GM18870 (cell line): ENCODE data around the gene PDE7B.

ENCODE experiments used
- ATAC-seq: cut with Tn5 transposase; IDR thresholded peaks from one replicate; pipeline ENCODE4 v1.9.1; 2021; ENCODE audit warnings: moderate library complexity; ENCODE audit not compliant: unreplicated experiment

PDE7B gene

DNA sequence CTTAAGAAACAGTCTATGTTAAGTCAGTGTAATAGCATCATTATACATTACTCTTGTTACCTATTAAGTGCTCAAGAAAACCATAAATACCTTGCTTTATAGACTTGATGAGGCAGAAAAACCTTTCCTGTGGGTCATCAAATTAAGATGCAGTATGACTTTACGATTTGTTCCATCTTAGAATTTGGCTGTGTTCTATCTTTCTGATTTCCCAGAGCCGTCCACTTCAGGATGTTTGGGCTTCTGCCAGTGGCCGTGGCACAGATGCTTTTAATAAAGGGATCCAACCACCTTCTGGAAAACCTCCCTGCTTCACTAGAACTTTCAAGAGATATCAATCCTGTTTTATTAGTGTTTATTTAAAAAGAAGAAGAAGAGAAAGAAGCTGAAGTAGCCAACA, 71.2 kb downstream of the PDE7B start:
- no peak for ATAC-seq

DNA sequence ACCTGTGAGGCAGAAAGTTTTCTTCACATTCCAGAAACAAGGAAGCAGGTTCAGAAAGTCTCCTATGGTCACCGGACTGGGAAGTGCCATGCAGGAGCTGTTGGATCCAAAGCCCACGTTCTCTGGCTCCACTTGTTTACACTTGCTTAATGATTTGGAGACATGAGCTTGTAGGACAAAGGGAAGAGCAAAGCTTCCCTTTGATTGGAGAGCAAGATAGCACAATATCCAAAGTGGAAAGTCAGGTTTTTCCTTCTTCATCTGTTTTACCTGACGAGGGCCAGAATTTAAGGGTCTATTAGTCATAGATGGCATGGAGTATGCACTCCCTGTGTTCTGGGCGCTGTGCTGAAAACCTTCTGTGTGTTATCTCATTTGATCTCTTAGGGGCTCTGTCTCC, 81.2 kb downstream of the PDE7B start:
- no peak for ATAC-seq

DNA sequence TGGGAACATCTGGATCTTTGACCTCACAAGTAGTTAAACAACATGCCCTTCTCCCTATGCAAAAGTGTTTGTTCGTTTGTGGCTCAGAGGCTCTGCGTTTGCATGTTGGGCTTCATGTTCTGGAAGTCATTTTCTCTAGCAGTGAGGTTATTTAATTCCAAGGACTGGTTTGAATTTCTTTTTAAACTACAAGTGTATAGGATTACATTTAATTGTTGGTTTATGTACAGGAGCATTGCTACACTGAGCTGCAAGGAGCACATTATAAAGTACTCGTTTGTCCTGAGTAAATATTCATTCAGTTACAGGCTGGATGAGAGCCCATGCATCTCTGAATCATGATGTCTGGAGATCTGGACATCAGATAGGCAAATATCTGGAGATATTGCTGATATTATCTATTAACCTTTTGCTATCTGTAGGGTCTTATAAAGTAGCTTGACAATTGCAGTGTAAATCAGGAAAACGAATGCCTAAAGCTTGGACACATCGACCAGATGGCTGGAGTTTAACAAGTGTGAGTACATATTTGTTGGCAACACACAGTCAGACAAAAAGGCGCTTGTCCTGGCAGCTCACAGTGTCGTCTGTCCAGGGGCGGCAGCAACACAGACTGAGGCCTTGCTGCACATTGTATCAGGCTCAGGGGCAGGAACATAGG, 84.6 kb downstream of the PDE7B start:
- no peak for ATAC-seq

DNA sequence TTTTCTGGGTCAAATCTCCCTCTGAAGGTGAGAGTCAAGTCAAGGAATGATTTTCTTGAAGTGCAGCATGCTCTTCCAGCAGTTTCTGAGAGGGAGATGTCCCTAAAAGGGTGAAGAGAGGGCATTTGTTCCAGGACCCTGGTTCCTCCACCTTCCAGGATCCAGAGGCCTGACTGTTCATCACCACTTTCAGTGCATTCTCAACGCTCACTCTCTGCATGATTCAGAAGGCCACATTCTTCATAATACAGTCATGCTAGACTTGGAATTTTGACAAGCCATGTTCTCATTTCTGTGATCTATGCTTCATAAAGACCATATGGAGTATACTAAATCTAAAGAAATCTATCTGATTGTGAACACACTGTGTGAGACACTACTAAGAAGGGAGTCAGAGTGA, 85.1 kb downstream of the PDE7B start:
- no peak for ATAC-seq

DNA sequence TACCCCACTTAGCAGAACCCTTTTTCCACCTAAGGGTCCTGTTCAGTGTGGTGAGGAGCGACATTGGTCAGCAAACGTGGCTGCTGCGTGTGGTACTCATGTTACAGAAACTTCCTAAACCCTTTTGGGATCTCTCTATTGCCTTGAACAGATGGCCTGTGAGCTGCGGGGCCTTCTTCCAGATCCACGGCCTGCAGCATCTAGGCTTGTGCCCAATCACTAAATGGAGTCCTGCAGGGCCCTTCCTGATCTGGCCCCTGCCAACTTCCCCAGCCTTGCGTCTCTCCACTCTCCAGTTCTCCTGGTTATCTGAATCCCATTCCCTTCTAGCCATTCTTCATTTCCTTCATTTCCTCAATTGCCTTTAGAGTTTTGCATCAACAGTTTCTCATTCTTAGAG, 85.6 kb downstream of the PDE7B start:
- no peak for ATAC-seq

DNA sequence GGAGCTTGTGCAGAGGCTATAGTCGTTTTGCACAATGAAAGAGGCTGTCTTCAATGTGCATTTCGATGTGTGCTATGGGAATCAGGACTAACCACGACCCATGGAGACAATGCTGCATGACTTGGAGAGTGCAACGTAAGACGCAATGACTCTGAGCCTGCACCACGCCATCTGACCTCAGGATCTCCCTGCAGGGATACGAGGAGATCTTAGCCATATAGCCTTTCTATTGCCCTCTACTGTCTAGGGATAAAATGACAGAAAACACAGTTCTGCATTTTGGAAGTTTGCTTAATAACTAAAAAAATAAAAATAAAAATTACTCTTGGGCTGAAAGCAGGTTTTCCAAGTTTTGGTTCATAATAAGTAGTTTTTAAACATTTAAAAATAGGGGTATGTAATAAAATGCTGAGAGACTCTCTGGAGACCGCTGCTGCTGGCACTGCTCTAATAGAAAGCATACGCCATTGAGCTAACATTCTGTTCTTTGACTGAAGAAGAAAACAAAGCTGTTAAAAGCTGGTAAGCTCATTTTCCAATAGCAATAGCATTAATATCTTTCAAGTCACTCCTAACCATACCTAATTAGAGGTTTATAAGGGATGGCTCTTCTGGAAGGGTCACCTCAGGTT, 87.2 kb downstream of the PDE7B start:
- ATAC-seq: no peak

DNA sequence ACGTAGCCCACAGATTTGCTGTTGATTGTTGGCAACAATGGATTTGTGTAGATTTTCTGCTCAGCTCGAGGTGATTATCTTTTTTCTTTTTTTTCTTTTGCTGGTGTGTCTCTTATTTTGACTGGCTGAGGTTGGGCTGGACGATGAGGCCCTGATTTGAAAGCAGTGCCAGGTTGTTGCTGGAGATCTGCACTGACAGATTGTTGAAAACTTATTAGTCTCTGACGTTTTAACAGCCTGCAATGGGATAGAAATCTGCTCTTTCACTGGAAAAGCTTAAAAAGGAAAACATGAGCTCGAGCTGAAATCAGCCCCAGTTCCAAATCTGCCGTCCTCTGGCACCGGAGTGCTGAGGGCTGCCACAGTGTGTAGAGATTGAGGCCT, 87.7 kb downstream of the PDE7B start:
- ATAC-seq: no peak

DNA sequence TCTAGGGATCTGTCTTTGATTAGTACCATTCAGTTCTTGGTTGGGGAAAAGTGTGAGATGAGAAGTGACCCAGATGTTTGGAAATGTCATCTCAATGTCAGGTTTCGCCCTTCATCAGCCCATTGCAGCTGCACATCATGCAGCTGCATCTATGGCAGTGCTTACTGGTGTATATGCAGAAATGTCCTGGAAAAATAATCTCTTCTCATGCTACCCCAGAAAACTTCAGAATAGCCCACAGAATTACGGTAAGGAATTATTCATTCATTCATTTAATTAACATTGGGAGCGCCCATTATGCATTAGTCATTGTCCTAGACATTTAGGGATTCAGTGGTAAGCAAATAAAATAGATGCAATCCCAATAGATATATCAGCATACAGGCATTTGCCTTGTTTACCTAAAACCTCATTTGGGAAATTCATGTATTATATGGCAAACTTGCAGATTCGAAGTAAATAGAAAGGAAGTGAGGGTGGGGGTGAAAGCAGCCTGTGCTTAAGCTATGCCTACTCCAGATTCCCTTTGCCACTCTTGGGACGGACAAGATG, 89.2 kb downstream of the PDE7B start:
- no peak for ATAC-seq

DNA sequence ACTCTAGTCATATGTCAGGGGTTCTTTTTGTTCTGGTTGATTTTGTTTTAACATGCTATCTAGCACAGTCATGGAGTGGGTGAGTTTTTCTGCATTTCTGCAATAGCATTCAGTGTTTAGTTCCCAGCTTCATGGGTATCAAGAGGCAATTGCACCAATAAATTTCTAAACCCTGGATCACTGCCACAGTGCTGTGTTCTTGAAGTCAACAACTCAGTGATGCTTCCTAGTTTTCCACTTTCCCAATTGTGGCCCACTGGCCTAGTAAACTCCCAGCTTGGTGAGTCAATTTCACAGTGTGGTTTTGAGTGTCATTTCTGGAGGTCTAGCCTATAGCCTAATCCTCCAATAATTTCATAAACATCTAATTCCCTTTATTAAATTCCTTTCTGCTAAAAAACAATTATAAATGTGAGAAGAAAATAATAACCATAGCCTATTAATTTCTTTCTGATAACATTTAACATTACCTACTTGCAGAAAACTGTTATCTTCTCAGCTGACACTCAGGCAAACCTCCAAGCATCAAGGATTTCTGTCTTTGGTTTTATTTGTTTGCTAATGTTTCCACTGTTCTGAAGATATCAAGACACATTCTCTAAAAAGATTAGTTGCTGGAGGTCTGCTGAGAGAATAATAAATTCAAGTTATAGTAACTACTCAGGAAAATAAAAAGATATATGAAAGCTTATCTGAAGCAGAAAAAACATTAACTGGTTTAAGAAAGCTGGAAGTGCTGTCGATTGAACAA, 89.9 kb downstream of the PDE7B start:
- ATAC-seq: no peak

DNA sequence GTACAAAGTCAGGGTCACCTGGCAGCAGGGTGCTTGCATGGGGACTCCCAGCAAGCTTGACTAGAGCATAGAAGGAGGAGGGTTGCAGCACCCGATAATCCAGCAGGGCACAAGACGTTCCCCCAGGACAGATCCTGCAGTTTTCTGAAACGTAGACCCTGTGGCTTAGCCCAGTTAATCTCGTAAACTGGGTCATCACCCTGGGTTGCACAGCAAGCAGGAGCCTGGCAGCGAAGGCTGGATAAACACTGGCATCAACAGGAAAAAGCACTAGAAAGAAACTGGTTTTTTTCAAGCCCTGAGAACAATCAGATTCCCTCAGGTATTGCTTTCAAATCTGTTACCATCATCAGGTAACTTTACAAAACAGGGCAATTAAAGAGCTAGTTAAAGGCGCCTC, 92.6 kb downstream of the PDE7B start:
- no peak for ATAC-seq

DNA sequence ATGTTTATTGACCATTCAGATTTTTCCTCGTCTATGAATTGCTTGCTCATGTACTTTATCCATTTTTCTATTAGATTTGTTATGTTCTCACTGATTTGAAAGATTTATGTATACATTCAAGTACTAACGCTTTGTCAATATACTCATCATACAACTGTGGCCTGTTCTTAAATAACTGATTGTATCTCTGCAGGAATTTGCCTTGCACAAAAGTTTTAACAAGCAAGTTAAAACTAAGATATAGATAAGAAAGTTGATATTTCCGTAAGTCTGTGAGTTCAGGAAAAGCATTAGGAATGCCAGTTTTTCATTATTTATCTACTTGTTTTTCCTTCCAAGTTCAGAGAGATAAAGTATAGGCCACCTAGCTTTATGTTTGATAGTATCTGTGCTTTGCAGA, 95.2 kb downstream of the PDE7B start:
- ATAC-seq: no peak

DNA sequence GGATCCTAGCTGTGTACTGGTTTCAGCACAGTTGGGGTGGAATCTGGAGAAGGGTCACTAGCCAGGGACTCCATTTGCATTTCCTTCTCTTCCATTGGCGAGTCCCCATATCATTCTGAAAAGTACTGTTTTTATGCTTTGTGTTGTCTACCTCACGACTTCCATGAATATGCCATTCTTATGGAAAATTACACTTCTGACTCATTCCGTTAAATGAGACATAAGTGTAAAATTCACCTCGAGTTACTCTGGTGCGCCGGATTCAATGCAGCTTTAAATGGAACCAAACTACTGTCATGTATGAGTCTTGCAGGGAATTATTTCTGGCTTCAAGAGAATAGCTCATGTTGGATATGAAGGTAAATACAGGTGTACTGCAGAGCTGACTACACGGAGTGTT, 99.2 kb downstream of the PDE7B start:
- ATAC-seq: no peak

DNA sequence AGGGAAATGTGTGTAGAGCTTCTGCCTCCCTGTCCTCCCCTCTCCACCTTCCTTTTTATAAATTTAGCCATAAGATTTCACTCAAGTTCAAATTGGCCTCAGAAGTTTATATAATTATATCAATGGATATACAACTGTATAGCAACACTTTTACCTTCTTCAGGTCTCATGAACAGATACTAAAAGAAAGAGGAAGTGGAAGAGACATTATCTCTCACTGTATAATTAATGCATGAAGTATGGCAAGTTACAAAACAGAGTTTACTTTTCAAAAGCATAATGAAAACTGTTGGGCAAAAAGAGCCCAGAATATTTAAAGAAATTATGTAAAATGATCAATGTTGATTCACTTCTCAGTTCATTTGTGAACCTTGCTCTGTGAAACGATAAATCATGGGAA, 99.7 kb downstream of the PDE7B start:
- ATAC-seq: no peak

DNA sequence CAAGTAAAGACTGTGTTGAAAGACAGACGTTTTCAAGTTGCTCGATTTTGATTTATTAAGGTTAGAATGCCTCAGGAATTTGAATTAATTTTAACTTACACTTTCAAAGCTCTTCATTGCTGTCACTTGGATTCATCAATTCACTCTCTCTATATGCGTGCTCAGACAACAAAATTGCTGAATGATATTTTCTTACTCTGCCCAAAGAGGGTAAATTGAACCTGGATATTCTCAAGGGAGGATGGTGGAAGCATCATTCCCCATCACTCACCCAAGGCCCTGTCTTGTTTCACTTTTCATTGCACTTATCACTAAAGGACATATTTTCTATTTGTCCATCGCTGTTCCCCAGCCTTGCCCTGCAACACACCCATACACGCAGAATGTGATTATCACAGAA, 102.3 kb downstream of the PDE7B start:
- ATAC-seq: no peak

DNA sequence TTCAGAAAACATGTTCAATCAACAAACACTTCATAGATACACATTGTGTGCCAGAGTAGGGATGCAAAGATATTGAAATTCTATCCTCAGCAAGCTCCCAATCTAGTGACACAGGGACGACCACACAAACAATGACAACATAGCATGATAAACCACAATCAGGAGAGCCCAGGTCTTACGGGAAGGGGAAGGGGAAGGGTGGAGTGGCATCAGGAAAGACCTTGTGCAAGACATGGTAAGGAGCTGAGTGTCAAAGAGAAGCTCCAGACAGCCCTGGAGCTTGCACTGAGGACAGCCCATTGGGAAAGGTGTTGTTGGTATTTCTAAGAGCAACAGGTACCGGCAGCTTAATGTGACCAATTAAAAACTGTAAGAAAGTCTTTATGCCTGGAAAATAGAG, 103.6 kb downstream of the PDE7B start:
- no peak for ATAC-seq

DNA sequence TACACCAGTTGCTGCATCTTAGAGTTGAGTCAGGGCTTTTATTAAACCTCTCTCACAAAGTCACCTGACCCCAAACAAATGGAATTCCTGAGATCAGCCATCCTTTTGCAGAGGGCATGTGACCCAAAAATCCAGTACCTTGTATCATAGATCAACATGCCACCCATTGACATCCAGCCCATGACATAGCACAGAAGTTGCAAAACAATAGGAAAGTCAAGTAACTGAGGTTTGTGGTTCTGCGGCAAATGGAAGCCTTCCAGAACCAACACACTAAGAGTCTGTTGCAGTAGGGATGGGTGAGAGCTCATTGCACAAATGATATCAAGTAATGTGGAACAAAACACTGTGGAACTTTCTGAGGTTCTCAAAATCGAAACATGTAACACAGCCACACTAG, 111.2 kb downstream of the PDE7B start:
- ATAC-seq: no peak

DNA sequence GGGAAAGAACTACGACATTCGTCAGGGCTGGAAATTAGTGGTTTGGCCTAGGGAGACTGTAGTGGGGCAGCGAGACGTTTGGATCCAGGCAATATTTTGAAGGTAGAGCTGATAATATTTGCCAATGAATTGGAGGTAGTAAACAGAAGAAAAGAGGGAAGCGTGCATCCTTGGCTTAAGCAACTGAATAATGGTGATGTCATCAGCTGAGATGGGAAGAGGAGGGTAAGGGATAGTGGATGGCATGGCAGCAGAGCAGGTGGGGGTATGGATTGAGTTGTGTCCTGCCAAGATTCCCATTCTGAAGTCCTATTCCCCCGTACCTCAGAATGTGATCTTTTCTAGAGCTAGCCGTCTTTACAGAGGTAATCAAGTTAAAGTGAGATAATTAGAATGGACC, 119.2 kb downstream of the PDE7B start:
- ATAC-seq: no peak

DNA sequence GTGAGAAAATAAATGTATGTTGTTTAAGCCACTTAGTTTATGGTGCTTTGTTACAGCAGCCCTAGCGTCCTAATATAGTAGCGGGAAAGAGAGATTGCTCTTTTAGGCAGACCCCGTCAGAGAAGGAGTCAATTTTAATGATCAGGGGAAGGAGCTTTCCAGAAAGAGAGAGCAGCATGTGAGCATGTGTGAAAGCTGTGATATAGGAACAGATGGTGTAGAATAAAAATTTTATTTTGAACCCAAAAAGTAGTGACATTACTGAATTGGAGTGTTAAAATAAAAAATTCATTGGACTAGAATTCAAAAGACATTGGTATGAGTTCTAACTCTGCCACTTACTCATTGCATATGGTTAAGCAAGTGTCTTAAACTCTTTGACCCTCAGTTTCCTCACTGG, 119.8 kb downstream of the PDE7B start:
- ATAC-seq: no peak

DNA sequence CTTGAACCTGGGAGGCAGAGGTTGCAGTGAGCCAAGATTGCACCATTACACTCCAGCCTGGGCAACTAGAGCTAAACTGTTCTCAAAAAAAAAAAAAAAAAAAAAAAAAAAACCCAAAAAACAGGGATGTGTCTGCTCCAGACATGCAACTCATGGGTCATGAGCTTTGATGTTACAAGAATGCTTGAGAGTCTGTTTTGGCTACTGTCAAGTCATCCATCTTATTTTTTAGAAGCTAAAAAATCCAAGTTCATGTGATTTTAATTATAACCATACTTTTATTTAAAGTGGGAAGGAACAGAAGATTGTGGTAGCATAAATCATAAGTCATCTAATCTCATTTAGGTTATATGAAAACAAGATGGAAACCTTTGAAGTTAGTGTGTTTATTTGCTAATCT, 120.6 kb downstream of the PDE7B start:
- ATAC-seq: no peak

DNA sequence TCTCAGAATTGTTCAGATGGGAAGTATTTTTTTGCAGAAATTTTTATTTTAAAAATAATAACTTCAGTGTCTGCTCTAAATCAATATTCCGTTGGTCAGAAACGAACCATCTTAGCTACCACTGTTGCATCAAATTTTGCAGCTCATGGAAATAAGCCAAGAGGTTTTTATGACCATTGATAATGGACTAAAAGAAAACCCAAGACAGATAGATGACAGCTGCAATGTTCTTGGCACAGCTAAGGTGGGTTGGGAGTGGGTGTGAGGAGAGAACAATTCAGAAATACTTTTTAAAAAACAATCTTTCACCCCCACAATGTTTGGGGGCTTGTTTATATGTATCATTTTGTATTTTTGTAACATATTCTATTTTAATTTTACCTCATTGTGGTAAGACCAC, 121.1 kb downstream of the PDE7B start:
- ATAC-seq: no peak

DNA sequence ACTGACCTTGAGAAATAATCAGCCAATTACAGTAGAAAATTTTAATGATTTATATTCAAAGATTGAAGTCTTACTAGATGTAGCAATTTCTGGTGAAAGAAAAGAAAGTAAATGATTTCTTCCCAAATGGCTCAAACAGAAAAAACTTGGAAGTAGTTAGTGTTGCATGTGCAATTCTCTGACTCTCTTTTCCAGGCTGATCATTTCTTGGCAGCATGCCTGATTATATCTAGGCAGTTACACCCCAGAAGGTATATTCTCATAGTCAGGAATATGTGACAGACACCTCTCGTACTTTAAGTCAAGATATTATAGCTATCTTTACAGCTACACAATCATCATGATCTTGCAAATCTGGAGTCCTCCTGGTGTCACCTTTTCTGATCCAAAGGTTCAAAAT, 122.9 kb downstream of the PDE7B start:
- no peak for ATAC-seq

DNA sequence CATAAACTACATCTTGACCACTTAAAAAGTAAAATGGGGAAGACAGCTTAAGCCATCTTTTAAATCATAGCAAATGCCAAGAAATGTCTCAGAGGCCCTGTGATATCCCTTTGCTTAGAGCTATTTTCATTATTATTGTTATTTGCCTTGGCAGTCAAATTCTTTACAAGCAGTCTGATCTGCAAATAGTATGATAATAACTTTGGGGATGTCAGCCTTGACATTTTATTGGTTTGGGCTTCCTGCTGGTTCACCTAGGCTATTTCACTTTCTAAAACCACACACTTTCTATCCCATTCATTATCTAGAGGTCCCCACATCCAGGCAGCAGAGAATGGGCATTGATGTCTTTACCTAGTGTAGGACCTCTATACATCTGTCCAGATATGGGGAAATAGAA, 125.1 kb downstream of the PDE7B start:
- ATAC-seq: no peak
